Esophagus muscularis mucosa (tissue), 4 donors: ENCODE results near the gene GPR84.
A peak's percentile ranks its signal among the peaks of the same experiment; 100 is the strongest.

Experiments used
- CTCF ChIP-seq, 3 experiments: fragments of 200-600 bp in 2 of 3; fragments of 450-650 bp in 1 of 3; sonication (generic) in 2 of 3; IDR thresholded peaks; one replicate each; pipeline ENCODE4 v1.5.1; 2017 to 2019; ENCODE audit warnings: antibody characterized with exemption in 3 of 3, mild to moderate bottlenecking in 2 of 3, moderate library complexity in 1 of 3
- EP300 ChIP-seq: sonication (generic); formaldehyde crosslinking; IDR thresholded peaks from one replicate; pipeline ENCODE4 v1.6.1; 2017; ENCODE audit warnings: antibody characterized with exemption
- POLR2AphosphoS5 ChIP-seq, 2 donors: sonication (generic); formaldehyde crosslinking; IDR thresholded peaks; one replicate each; pipeline ENCODE4 v1.6.1; 2017; ENCODE audit warnings: antibody characterized with exemption in 2 of 2

- TF ChIP-seq CTCF (IDR thresholded peaks at IDR 0.05) (no peak), POLR2AphosphoS5 (IDR thresholded peaks at IDR 0.05) (peak in 1 of 2 donors; percentile 31), EP300 (no peak)
These were observed 36.8 kb upstream of the GPR84 start for GRCh38 chr12:54401119-54401518.
